CD4-positive, alpha-beta T cell treated with Interleukin-6 at 100 ng/mL for 8 hours (primary cell): ENCODE results near the gene ZNF33A.
"Not testable (repeated sequence)": the region's sequence is repeated elsewhere in the genome, so short reads cannot be mapped to it uniquely, and the experiment has no call there.

Experiments used
- DNase-seq: peaks from one replicate; pipeline ENCODE4 v3.0.0-alpha.2; 2020; ENCODE audit warnings: mixed read lengths, low spot score

Gene ZNF33A

DNA sequence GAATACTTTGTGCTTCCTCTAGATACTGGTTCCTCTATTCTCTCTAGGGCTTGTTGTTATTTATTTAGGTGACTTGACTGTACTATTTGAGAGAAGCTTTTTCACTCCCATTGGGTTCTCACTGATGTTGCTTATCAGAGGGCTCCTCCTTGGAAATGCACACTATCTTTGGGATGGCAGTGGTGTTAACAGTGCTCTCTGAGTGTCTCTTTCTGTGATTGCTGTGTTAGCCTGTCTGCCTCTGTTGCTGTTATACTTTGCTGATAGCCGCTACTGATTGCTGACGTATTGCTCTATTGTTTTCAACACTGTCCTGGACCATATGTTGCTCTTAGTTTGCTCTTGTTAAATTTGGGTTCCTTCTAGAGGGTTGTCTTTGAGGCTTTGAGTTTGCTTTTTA lies 34.7 kb downstream of the ZNF33A start:
- no peak for DNase-seq

DNA sequence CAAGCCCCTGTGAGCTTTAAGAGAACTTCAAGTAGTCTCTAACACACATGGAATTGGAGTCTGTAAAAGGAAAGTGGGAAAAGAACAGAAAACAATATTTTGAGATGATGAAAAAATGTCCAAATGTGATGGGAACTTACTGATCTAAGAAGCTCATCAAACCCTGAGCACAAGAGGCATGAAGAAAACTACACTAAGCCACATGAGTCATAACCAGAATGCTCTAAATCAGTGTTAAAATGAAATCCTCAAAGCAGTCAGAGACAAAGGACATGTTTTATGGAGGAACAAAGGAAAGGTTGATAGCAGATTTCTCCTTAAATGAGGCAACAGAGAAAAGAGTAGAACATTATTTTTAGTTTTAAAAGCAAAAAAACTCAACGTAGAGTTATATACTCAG lies 37.2 kb downstream of the ZNF33A start:
- no peak for DNase-seq

DNA sequence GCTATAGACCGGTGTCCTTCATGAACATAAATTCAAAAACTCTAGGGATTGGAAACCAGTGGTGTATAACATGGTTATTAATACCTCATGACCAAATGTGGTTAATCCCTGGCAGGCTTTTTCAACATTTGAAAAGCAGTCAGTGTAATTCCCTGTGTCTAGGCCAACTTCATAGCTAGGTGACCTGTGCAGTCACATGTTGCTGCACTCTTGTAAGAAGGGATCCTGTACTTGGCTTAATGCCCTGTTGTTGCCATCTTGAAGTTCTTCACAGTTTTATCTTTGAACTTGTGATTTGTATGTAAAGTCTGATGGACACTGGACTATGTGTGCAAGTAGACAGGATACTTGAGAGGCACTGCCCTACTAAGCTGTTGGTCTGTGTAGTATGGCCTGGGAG lies 39.7 kb downstream of the ZNF33A start:
- DNase-seq = no peak

DNA sequence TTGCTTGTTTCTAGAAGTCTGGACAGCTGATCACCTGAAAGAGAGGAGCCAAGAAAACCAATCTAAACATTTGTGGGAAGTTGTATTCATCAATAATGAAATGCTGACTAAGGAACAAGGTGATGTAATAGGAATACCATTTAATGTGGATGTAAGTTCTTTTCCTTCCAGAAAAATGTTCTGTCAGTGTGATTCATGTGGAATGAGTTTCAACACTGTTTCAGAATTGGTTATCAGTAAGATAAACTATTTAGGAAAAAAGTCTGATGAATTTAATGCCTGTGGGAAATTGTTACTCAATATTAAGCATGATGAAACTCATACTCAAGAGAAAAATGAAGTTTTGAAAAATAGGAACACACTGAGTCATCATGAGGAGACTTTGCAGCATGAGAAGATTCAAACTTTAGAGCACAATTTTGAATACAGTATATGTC lies 43.9 kb downstream of the ZNF33A start:
- DNase-seq = no peak

DNA sequence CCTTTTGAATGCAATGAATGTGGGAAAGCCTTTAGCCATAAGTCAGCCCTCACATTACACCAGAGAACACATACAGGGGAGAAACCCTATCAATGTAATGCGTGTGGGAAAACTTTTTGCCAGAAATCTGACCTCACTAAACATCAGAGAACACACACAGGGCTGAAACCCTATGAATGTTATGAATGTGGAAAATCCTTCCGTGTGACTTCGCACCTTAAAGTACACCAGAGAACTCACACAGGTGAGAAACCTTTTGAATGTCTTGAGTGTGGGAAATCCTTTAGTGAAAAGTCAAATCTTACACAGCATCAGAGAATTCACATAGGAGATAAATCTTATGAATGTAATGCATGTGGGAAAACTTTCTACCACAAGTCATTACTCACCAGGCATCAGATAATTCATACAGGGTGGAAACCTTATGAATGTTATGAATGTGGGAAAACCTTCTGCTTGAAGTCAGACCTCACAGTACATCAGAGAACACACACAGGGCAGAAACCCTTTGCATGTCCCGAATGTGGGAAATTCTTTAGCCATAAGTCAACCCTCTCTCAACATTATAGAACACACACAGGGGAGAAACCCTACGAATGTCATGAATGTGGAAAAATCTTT lies 44.9 kb downstream of the ZNF33A start:
- not testable (repeated sequence) for DNase-seq

DNA sequence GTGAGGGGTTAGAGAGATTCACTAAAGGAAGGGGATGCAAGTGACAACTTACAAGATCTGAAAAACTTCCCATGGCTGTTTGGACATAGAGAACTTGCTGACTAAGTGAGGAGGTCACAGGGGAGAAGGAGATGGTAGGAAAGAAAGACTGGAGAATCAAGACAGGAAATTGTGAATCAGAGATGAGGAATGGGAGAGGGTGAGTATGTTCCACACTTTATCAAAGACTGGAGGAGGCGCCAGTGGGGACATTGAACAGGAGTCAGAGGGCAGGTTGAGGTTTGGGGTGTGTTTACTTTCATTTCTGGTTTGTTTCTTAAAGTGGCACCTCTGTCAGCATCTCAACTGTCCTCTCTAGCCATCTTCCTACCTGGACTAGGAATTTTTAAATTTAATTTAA lies 59.2 kb downstream of the ZNF33A start:
- DNase-seq = not testable (repeated sequence)

DNA sequence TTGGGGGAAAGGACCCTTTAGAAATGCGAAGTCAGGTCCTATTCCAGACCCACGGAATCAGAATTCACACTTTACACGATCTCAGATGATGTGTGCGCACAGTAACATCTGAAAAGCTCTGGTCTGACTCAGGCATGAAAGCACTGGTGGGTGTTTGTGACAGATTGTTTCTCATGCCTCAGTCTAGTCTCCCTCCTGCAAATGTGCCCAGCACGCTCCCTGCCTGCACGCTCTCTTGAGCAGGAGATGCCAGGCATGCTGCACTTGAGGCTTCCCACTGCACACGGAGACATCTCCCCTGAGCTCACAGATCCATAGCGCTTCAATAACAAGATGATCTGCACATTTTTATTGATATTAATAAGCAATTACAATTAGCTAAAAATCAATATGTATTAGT lies 60.0 kb downstream of the ZNF33A start:
- DNase-seq = no peak

DNA sequence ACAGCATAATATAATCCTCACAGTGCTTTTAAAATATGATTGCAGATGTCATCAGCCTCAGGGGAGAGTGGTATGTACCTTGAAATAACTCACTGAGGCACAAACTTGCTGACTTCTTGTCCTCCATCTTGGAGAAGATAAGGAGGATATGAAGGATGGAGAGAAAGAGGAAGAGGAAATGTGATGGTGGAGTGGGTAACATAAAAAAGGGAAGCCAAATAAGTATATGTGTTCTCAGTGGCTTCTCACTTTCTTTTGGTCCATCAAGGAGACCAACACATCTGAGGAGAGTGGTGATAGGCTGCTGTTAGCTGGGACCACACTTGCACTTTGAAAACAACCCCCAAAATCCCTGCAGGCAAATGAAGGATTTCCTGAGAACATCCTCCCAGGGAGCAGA lies 62.1 kb downstream of the ZNF33A start:
- DNase-seq = no peak

DNA sequence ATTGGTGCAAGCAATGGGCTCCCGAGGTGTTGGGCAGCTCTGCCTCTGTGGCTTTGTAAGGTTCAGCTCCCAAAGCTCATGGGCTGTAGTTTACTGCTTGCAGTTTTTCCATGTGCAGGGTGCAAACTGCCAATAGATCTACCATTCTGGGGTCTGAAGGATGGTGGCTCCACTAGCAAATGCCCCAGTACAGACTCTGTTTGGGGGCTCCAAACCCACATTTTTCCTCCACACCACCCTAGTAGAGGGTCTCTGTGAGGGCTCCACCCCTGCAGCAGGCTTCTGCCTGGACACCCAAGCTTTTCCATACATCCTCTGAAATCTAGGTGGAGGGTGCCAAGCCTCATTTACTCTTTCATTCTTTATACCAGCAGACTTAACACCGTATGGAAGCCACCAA lies 66.2 kb downstream of the ZNF33A start:
- no peak for DNase-seq

DNA sequence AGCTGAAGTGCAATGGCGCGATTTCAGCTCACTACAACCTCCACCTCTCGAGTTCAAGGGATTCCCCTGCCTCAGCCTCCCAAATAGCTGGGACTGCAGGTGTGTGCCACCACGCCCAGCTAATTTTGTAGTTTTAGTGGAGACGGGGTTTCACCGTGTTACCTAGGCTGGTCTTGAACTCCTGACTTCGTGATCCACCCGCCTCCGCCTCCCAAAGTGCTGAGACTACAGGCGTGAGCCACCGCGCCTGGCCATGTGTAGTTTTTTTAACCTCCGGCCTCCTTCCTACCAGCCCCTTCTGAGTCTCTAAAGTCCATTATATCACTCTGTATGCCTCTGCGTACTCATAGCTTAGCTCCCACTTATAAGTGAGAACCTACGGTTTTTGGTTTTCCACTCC lies 82.8 kb downstream of the ZNF33A start:
- DNase-seq = not testable (repeated sequence)

DNA sequence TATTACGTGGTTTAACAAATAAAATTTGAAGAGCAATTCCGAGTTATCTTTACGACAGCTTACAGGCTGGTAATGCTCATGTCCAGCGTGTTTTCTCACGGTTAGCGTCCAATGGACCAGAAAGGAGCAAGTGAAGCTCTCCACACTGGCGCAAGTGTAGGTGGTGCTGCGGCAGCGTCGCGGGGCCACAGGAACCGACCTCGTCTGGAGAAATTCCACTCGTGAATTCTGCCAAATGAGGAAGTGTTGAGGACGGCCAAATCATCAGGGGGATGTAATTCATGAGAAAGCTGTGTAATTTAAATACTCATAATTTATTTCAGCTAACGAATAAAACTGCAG lies 83.3 kb downstream of the ZNF33A start:
- no peak for DNase-seq

DNA sequence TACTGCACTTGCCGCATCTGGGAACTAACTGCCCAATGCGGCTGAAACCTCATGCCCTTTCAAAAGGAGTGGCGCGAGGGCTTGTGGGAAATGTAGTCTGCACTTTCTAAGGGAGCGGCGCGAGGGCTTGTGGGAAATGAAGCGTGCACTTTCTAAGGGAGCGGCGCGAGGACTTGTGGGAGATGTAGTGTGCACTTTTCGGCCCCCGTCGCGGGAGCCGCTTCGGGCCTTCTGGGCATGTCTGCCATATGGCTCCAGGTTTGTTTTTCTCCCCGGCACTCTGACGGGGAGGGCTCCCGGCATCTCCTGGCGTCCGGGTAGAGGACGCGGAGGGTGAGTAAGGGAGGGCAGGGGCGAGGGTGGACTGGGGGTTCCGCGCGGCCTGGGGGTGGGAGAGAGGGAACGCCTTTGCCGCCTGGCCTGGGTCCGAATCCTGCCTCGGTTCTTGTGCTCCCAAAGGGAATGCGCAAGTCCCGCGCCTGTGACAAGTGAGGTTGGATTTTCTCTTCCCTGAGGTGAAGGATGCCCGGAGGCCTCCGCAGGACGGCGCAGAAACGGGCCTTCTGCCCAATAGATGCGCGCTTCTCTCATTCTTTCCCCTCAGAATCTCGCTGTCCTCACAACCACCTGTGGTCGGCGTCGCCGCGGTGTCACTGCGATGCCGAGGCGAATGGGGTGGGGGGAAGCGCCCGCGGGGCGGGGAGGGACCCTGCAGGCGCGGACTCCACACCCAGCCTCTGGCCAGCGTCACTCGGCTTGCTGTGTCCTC lies 83.9 kb downstream of the ZNF33A start, which contains the start of gene ZNF37A:
Gene ZNF37A, plus strand, starts transcription at position 180 of the 769 bp plus-strand sequence. CDS start 2,281 bp downstream, outside the sequence.
- peak; percentile 91 for DNase-seq

DNA sequence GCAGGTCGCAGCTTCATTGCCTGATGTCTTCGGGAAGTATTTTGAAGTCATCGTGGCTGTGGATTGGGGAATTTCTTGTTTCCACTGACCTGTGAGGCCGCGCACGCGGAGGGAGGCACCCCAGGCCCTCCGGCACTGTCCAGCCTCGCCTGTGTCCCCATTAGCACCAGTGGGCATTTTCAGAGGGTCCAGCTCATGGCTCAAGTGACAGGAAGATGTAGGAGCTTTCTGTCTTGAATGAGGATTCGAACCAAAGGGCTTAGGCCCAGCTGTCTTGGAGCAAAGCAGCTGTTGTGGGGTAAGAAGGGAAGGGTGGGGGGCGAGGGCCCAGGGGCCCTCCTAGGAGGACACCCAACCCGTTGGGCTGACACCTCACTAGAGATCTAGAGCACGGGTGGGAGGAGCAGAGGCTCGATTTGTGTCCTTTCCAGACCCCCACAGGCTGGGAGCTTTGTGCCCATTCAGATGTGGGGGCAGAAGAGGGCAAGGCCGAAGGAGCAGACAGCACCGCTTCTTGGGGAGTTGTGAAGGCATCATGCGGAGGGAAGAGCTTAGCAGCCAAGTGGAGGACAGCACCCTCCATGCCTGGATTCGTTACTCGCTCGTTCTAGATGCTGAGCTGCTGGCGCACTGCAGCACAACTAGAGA lies 84.6 kb downstream of the ZNF33A start:
- no peak for DNase-seq

DNA sequence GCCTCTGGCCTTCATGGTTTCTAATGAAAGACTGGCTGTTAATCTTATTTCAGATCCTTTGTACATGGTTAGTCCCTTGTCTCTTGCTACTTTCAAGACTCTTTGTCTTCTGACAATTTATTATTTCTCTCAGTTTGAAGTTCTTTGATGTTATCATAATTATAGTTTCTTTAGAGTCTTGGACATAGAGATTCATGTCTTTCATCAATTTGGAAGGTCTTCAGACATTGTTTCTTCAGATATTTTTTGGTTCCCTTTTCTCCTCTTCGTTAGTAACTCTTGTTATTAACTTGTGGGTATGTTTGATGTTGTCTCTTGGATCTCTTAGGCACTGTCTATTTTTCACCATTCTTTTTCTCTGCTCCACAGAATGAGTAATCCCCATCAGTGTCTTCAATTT lies 92.4 kb downstream of the ZNF33A start:
- DNase-seq = no peak

DNA sequence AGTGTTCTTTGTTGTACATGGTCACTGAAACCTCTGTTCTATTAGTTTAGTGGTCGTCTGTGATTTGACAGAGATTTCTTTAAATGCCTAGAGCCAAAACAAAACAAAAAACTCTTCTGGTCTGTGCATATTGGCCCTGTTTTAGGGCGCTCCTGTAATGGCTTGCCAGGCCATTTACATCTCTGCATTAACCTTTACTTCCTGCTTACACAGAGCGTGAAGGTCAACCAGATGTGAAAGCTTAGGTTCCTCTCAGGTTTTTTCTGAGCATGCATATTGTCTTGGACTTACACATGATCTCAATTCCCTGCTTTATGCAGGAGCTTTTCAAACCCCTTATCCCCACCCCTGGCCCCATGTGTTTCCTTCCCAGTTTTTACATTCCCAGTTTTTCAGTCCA lies 93.3 kb downstream of the ZNF33A start:
- no peak for DNase-seq

DNA sequence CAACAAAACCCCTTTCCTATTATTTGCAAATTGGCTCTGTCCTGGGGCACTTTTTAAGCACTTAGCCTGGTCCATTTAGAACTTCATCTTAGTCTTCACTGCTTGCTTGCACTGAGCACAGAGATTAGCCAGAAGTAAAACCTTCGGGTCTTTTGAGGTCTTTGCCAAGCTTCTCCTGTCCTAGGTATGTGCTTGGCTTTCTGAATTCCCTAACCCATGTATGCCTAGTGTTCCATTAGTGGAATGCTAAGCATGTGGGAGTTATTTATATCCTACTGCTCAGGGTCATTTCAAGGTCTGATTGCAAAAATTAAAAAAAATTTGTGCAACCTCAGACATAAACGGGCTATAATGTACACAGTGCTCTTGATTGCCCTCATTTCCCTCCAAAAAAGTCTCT lies 101.7 kb downstream of the ZNF33A start:
- DNase-seq = no peak
